ENCODE results near the gene TPSB2.
"Not testable (repeated sequence)": the region's sequence is repeated elsewhere in the genome, so short reads cannot be mapped to it uniquely, and the experiment has no call there.

The TPSB2 gene

DNA sequence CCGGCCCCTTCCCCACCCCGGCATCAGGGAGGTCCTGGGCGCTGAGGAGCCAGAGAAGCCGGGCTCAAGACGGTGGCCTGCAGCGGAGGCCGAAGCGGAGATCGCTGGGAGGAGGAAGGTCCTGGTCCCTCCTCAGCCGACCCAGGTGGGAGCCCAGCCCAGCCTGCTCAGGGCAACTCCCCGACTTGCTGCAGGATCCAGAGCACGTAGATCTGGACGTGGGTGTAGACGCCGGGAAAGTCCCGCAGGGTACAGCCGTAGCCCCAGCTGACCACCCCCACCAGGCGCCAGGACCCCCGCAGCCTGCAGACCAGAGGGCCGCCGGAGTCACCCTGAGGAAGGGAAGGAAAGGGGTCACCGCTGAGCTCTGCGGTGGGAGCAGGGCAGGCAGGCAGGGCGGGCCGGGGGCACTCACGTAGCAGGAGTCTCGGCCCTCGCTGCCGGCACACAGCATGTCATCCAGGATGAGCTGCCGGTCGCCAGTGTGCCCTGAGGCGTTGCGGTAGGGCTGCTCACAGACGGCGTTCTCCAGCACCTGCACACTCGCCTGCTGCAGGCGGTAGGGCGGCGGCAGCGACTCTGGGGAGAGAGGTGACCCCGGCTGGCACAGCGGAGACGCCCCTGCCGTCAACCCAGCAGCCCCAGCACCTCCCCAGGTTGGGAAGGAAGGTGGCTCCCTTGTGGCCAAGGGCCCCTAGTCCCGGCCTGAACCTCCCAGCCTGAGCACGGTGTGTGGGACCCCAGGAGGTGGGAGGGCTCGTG lies 31.3 kb upstream of the TPSB2 start:
- no peak for DNase-seq

DNA sequence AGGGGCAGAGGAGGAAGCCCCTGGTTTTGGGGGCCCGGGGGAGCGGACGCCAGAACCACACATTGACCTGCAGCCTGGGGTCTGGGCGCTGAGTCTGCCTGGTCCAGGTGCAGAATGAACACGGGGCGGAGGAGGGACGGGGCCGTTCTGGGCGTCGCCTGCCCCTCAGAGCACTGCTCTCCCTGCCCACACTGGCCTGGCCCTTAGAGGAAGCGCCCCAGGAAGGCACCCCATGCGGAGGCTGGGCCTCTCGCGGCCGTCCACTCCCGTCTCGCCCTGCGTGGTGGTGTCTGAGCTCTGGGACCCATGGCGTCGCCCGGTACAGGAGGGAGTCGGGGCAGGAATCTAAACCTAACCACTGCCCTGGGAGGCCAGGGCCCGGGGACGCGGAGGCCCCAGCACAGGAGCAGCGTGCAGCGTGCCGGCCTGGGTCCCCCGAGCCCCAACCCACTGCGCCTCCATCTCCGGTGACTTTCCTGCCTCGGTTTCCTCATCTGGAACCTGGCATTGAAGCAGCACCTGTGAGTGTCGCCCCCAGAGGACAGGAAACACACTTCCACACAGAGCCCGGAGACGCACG lies 30.2 kb upstream of the TPSB2 start:
- DNase-seq: no peak

DNA sequence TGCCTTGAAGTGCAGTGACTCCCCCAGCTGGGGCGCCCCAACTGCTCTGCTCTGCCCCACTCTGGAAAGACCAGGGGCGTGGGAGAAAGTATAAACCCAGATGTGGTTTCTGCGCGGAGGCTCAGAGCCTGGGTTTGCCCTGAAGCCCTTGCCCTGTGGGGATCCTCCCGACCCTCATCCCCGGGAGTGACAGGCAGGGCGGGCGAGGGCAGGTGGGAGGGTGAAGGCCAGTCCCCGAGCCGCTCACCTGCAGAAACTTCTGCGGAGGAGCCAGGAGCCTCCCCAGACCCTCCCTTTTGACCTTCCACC lies 29.7 kb upstream of the TPSB2 start:
- DNase-seq: no peak

DNA sequence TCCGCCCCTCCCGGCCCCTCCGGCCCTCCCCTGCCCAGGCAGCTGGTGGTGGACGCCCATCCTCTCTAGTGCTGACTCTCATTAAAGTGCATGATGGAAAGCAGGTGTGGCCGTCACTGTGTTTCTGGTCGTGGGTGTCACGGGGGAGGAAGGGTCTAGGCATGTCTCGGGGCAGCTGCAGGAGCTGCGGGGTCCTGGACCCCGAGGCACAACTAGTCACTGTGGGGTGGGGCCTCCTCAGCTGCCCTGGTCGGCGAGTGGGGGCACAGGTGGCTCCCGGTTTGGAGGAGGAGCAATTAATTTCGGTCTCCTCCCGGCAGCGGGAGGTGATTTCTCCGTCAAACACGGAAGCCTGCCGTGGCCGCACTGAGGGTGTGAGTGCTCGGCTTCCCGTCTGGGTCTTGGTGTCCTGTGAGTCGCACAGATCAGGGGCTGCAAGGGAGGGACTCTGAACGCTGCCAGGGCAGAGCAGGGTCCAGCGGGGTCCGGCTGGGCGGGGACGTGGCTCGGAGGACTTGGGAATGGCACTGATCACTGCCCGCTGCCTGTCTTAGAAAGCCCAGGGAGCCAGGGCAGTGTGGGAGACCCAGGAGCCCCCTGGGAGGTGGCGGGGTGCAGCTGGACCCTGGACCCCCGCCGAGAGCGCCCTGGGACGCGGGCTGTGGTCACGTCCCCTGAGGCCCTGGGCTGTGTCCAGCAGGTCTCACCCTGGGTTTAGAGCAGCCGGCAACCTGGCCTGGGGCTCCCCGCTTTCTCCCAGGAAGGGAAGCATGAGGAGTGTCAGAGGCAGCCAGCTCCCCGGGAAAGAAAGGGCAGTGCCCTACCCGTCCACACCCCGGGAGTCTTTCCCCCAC lies 29.1 kb upstream of the TPSB2 start:
- no peak for DNase-seq

DNA sequence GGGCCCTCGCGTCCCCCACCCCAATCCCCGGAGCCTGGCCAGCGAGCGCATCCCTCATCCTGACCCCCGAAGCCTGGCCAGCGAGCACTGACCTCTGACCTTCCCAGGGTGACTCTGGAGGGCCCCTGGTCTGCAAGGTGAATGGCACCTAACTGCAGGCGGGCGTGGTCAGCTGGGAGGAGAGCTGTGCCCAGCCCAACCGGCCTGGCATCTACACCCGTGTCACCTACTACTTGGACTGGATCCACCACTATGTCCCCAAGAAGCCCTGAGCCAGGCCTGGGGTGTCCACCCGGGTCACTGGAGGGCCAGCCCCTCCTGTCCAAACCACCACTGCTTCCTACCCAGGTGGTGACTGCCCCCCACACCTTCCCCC lies 28.2 kb upstream of the TPSB2 start:
- no peak for DNase-seq

DNA sequence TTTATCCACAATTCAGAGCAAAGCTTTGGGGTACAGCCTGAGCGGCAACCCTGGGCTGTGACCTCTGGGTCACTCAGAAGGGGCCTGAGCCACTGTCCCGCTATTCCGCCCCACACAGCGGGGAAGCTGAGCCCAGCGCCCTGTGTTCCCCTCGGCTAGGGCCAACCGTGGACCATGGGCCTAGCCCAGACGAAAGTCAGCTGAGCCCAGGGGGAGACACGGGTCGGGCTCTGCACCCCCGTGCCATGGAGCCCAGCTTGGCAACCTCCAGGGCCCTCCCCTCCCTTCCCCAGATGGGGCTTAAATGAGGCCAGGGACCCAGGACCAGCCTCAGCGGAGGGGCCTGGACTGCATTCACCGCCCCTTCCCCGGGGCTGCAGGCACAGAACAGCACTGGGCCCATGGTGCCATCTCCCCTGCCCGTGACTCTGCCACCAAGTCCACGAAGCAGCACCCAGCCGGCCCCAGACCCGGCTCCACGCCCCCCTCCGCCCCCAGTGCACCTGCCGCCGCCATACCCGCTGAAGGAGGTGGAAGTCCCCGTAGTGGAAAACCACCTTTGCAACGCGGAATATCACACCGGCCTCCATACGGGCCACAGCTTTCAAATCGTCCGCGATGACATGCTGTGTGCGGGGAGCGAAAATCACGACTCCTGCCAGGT lies 27.7 kb upstream of the TPSB2 start:
- no peak for DNase-seq

DNA sequence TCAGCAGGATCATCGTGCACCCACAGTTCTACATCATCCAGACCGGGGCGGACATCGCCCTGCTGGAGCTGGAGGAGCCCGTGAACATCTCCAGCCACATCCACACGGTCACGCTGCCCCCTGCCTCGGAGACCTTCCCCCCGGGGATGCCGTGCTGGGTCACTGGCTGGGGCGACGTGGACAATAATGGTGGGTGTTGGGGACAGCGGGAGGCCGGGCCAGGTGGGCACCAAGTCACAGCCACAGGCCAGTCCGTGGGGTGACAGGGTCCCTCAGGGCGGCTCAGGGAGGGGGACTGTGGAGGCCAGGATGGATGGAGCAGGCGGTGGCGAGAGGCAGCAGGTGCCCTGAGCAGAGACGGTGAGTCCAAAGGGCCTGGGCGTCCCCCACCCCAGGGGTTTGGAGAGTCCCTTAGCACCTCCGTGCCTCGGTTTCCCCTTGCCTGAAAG lies 26.9 kb upstream of the TPSB2 start:
- DNase-seq: no peak

DNA sequence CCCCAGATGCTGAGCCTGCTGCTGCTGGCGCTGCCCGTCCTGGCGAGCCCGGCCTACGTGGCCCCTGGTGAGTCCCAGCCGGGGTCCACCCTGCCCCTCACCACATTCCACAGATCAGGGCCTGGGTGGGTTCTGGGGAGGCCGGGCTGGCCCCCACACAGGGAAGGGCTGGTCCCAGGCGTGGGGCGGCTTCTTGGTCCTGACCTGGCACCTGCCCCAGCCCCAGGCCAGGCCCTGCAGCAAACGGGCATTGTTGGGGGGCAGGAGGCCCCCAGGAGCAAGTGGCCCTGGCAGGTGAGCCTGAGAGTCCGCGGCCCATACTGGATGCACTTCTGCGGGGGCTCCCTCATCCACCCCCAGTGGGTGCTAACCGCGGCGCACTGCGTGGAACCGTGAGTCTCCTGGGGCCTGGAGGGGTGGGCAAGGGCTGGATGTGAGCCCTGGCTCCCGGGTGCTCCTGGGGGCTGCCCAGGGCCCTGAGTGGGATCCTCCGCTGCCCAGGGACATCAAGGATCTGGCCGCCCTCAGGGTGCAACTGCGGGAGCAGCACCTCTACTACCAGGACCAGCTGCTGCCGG lies 26.4 kb upstream of the TPSB2 start:
- DNase-seq: not testable (repeated sequence)

DNA sequence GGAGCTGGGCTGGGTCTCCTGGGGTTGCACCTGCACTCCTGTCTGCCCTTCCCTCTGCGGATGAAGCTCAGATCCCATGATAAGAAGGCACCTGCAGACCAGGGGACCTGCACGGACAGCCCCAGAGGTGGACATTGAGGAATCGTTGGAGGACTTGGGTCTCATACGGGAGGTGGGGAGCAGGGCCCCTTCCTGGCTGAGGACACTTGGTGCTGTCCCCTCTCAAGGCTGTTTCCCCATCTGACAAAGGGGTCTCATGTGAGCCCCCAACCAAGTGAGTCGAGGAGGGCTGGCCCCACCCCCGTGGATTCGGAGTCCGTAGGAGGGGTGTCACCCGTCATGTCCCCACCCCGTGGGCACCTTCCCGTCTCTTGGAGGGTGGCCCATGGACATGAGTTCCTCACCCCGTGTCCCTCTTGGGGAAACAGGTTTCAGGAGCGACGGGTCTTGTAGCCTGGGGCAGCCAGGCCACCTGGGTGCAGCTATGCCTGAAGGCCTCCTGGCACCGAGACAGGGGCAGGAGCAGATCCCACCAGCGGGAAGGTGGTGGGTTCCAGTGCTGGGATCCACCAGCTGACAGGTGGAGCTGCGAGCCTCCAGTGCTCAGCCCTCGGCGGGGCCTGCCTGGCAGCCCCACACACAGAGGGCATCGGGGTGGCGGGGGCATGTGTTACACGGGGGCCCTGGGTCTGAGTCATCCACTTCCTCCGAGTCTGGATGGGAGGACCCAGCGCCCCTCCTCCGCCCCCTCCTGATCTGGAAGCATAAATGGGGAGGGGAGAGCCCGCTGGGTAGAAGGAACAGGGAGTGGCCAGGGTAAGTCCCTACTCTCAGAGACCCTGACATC lies 25.5 kb upstream of the TPSB2 start, which contains the start of gene TPSD1:
TSS of gene TPSD1 (plus strand) at position 794 of the 847 bp plus-strand sequence. CDS start 212 bp downstream, outside the sequence.
- not testable (repeated sequence) for DNase-seq

DNA sequence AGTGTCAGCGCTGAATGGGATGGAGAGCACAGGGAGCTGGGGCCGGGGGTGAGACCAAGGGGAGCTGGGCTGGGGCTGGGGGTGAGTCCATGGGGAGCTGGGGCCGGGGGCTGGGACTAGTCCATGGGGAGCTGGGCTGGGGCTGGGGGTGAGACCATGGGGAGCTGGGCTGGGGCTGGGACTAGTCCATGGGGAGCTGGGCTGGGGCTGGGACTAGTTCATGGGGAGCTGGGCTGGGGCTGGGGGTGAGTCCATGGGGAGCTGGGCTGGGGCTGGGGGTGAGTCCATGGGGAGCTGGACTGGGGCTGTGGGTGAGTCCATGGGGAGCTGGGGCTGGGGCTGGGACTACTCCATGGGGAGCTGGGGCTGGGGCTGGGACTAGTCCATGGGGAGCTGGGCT lies 24.8 kb upstream of the TPSB2 start:
- not testable (repeated sequence) for DNase-seq

DNA sequence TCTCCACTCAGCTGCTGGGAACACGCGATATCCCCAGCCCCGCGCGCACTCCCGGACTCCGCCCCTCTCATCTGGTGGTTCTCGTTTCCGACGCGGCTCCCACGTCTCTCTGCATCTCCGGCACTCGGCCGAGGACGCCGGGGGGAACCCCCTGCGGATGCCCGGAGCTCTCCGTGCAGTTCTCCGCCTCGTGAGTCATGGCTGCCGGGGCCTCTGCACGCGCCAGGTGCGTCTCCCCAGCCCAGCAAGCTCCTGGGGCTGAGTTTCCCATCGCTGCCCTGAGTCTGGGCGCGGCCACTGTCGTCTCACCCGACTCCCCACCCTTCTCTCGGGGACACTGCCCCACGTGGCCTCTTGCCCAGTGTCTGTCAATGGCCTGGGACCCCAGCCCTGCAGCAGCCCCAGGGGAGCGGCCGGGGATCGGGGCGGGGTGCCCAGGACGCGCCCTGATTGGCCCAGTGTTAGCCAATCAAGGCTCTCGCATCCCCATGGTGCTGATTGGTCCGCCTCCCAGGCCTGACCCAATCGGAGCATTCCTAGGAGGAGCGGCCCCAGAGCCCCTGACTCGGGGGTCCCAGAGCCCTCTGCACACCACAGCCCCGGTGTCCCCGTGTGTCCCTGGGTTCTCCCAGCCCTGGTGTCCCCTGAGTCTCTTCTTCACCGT lies 23.8 kb upstream of the TPSB2 start:
- DNase-seq: not testable (repeated sequence)

DNA sequence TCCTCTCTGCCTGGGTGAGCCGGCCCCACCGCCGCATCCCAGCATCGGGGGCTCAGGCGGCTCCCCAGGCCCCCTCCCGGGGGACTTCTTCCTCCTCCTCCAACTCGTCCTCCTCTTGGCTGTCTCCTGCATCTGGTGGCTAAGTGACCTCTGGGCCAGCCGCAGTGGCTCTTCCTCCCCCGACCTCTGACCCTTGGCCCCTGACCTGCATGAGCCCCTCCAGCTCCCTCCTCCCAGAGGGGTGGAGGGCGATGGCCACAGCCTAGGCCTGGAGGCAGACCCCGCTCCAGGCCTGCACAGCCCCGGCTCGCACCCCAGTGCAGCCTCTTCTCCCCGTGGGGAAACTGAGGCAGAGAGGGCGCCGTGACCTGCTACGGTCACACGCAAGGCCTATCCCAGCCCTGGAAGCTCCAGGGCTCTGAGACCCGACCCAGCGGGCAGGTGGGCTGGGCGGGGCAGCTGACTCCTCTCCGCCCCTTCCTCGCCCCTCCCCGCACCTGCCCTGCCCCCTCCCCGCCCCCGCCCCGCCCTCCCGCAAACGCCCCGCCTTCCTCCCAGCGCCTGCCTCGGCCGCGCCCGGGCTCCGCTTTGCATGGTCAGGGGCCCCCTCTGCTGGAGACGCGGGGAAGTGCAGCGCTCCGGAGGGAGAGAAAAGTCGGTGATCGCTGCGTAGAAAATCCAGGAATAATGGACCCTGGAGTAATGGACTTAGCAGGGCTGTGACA lies 19.2 kb upstream of the TPSB2 start:
- DNase-seq: not testable (repeated sequence)

DNA sequence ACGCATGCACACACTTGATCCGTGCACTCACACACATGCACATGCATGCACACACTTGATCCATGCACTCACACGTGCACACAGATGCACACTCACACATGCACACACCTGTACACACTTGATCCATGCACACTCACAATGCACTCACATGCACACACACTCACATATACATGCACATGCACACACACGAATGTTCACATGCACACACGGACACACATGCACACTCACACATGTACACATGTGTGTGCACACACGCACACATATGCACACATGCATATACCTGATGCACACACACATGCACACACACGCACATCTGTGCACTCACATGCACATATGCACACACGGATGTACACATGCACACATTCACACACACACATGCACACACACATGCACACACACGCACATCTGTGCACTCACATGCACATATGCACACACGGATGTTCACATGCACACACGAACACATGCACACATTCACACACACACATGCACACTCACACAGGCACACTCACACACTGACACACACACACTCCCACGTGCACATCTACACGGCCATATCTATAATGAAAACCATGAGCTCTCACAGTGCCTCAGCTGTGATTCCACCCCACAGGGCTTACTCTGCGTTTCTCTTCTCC lies 18.0 kb upstream of the TPSB2 start:
- not testable (repeated sequence) for DNase-seq

DNA sequence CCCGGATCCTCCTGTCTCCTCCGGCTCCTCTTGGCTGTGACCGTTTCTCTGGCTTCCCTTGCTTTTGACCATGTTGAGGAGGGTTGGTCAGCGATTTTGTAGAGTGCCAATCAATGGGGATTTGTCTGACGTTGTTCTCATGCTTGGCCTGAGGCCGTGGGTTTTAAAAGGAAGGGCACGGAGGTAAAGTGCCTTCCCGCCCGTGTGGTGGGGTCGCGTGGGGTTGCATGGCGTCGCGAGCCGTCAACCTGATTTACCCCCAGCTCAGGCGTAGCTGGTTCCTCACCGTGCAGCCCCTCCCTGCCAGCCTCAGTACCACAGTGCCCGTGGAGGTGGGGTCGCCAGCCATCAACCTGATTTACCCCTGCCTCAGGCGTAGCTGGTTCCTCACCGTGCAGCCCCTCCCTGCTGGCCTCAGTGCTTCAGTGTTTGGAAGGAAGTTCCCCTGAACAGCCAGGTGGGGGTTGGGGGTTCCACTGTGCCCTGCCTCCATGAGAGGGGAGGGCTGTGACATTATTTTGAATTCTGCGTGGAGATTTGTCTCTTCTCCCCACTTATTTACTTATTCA lies 15.6 kb upstream of the TPSB2 start:
- DNase-seq: no peak

DNA sequence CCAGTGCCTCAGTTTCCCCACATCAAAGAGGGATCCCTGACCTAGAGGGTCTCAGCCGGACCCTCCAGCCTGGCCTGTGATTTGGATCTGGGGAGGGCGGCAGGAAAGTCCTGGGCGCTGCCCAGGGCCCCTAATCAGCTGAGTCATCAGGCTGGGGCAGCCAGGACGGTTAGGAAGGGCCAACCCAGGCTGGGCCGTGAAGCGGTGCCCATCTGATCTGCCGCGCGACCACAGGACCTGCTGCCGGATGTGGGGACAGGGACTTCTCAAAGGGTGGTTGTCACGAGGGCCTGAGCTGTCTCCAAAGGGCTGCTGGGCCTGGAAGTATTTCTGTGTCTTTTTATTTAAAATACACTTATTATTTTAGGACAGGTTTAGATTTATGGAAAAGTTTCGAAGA lies 14.9 kb upstream of the TPSB2 start:
- DNase-seq: no peak

DNA sequence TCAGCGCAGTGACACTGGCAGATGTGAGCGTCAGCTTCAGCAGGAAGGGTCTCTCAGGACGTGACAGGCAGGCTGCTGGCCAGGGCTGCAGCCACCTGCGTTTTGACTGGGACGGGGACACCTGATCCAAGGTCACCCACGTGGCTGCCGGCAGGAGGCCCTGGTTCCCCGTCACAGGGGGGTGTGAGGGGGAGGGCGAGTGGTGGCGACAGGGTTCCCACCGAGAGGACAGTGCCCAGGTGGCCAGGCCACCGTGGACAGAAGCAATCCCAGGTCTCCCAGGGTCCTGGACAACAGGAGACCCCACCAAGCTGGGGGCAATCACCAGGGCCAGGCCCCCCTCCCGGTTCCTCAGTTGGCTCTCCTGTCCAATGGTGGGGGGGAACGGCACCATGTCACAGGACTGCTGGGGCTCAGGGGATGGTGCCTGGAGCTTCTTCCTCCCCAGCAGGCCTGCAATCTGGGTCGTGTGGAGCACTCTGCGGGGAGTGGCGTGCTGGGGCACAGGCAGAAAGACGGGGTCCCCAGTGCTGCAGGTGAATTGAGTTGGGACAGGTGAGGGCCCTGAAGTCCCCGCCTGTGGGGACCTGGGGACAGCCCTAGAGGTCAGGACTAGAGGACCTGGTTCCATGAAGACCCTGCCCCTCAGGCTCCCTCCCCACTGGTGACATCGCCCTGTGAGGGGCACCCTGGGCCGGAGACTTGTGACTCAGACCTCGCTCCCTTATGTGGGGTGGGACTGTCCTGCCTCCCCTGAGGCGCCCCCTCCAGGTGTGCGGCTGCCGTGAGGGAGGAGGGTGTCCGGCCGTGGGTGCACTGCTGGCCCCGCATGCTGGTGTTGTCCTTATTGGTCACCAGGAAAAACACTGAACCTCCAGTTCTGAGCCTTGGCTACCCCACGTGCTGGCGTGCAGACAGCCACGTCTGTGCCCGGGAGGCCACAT lies 14.2 kb upstream of the TPSB2 start:
- not testable (repeated sequence) for DNase-seq

DNA sequence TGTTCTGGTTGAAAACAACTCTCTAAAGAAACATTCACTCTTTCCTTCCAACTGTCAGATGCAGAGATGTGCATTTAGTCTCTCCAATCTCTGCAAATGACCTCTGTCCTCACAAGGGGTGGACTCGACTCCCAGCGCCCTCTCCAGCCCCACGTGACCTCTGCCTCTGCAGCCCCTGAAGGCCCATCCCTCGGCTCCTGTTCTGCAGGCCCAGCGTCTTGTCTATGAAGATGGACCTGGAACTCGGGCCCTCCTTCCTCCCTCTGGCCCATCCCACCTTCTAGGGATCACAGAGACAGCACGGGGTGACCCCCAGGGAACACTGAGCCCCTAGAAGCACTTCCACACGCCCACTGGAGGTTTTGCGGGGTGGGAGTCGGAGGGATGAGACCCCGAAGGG lies 13.4 kb upstream of the TPSB2 start:
- DNase-seq: not testable (repeated sequence)

DNA sequence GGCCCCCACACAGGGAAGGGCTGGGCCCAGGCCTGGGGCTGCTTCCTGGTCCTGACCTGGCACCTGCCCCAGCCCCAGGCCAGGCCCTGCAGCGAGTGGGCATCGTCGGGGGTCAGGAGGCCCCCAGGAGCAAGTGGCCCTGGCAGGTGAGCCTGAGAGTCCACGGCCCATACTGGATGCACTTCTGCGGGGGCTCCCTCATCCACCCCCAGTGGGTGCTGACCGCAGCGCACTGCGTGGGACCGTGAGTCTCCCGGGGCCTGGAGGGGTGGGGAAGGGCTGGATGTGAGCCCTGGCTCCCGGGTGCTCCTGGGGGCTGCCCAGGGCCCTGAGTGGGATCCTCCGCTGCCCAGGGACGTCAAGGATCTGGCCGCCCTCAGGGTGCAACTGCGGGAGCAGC lies 11.1 kb upstream of the TPSB2 start:
- not testable (repeated sequence) for DNase-seq

DNA sequence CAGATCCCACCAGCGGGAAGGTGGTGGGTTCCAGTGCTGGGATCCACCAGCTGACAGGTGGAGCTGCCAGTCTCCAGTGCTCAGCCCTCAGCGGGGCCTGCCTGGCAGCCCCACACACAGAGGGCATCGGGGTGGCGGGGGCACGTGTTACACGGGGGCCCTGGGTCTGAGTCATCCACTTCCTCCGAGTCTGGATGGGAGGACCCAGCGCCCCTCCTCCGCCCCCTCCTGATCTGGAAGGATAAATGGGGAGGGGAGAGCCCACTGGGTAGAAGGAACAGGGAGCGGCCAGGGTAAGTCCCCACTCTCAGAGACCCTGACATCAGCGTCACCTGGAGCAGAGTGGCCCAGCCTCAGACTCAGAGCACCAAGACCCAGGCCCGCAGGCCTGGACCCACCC lies 10.5 kb upstream of the TPSB2 start, which contains the start of gene TPSAB1:
TSS of gene TPSAB1 (plus strand) at position 270 of the 400 bp plus-strand sequence. CDS start 234 bp downstream, outside the sequence.
- DNase-seq: not testable (repeated sequence)
